Left lung (tissue), 10 donors: ENCODE results near the gene FA2H. TPM values are rescaled to one million over a fixed set of nuclear protein-coding genes. Genes with fewer than 3 reads are reported as not detected.

ENCODE experiments used
- ATAC-seq: fragments of 200-7000 bp; cut with Tn5 transposase; one replicate; pipeline ENCODE4 v1.9.1; 2020; ENCODE audit warnings: moderate library complexity
- DNase-seq, 4 donors: peaks; one replicate each; pipeline ENCODE4 v3.0.0-alpha.2; 2013 to 2020
- H3K27ac ChIP-seq, 2 donors: fragments of 200-600 bp; sonication (generic) in 1 of 2; one replicate each; pipeline versions ENCODE4 v1.5.0 to v1.8.0; 2020 to 2021
- H3K27me3 ChIP-seq, 2 donors: fragments of 200-600 bp; sonication (generic) in 1 of 2; one replicate each; pipeline versions ENCODE4 v1.5.0 to v1.8.0; 2020 to 2021
- H3K36me3 ChIP-seq, 2 donors: fragments of 200-600 bp; sonication (generic) in 1 of 2; one replicate each; pipeline versions ENCODE4 v1.5.0 to v1.8.0; 2020 to 2021
- H3K4me1 ChIP-seq, 2 donors: fragments of 200-600 bp; one replicate each; pipeline ENCODE4 v1.8.0; 2021
- H3K4me3 ChIP-seq, 2 donors: fragments of 200-600 bp; sonication (generic) in 1 of 2; one replicate each; pipeline versions ENCODE4 v1.5.0 to v1.8.0; 2020 to 2021; ENCODE audit warnings: mild to moderate bottlenecking in 1 of 2
- H3K9me3 ChIP-seq, 2 donors: fragments of 200-600 bp; sonication (generic) in 1 of 2; one replicate each; pipeline versions ENCODE4 v1.5.0 to v1.8.0; 2020 to 2021
- CTCF ChIP-seq, 2 donors: fragments of 200-600 bp; sonication (generic) in 1 of 2; IDR thresholded peaks; one replicate each; pipeline versions ENCODE4 v1.5.0 to v1.8.0; 2021; ENCODE audit warnings: antibody characterized with exemption in 2 of 2
- intact Hi-C, 2 donors: fragments of 100-400 bp; cut with DNase I; formaldehyde crosslinking; loops; one replicate each; pipeline versions ENCODE4 v1.11.2 to v1.14.2; 2022
- polyA plus RNA-seq, 6 donors: library from polyadenylated mRNA; unstranded; fragments of 120-200 nt; gene quantifications; one replicate each; pipeline ENCODE4 v1.2.1, GENCODE V29; 2013; ENCODE audit not compliant: insufficient read length in 6 of 6
- total RNA-seq, 2 donors: library from RNA; stranded (reverse); fragmentation: NEBNext Ultra II Directional; extraction: Animal tissue kit (Norgen Biotek cat#: 25700); gene quantifications; one replicate each; pipeline ENCODE4 v1.2.1, GENCODE V29; 2021
- donor health status: DM: no; HTN: yes; CAD: no.
- donor health status: DM: no; HTN: no; CAD: no.

The FA2H gene
- total and polyA plus RNA-seq, 8 donors: 3.3 to 7.3 (median 5.6) TPM

GRCh38 chr16:74753180-74753579 lies 21.4 kb downstream of the FA2H start:
- Histone ChIP-seq H3K4me3 (no peak overlapping the region), H3K4me1 (no peaks in the 10 kb centered on the region), H3K27me3 (peaks cover 0 to 18% of the 10 kb centered on the region in 2 donors), H3K27ac (no peak overlapping the region), H3K36me3 (no peaks in the 10 kb centered on the region), H3K9me3 (no peaks in the 10 kb centered on the region)
- no peak for ATAC-seq
- intact Hi-C loops: no loop called here
- no peak for DNase-seq
- no peak for TF ChIP-seq CTCF (IDR thresholded peaks at IDR 0.05)

DNA sequence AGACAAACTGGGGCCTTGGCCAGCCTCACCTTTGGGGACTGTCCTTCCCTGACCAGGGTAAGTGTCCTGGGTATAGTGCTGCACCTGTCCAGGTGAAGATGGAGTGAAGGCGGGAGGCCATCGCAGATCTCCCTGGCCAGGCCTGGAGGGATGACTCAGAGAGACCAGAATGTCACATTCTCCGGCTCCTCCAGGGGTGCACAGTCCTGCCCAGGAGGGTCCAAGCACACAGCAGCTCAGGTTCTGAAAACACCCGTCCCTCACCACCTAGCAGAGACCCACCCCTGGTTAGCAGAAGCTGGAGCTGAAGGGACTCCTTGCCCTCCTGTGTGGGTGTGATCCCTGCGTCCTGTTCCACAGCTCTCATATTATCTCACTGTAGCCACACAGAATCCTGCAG lies 21.9 kb downstream of the FA2H start:
- Histone ChIP-seq H3K4me3 (no peak overlapping the region), H3K4me1 (no peaks in the 10 kb centered on the region), H3K27ac (no peak overlapping the region), H3K36me3 (no peaks in the 10 kb centered on the region), H3K27me3 (peaks cover 0 to 18% of the 10 kb centered on the region in 2 donors), H3K9me3 (no peaks in the 10 kb centered on the region)
- no peak for ATAC-seq
- DNase-seq: no peak
- intact Hi-C loops: no loop called here
- no peak for TF ChIP-seq CTCF (IDR thresholded peaks at IDR 0.05)

DNA sequence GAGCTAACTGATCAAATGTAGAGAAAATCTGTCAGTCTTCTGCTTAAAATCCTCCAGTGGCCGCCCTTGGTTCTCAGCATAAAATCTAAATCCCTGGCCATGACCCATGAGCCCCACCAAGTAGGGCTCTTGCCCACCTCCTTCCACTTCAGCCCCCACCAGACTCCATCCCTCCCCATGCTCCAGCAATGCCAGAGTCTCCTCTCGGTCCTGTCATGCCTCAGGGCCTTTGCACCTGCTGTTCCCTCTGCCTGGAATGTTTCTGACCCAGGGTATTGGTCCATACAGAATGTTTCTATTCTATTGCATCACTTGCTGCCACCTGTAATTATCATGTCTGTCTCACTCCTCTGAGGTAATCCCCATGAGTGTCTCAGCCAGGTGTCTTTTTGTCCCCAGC lies 22.4 kb downstream of the FA2H start:
- Histone ChIP-seq H3K27me3 (peaks cover 0 to 18% of the 10 kb centered on the region in 2 donors), H3K4me1 (no peaks in the 10 kb centered on the region), H3K9me3 (no peaks in the 10 kb centered on the region), H3K36me3 (no peaks in the 10 kb centered on the region), H3K27ac (no peak overlapping the region), H3K4me3 (no peak overlapping the region)
- DNase-seq: no peak
- intact Hi-C loops: no loop called here
- no peak for TF ChIP-seq CTCF (IDR thresholded peaks at IDR 0.05)
- no peak for ATAC-seq

- no peak for TF ChIP-seq CTCF (IDR thresholded peaks at IDR 0.05)
- DNase-seq: no peak
- H3K27me3 ChIP-seq: peaks cover 0 to 18% of the 10 kb centered on the region in 2 donors
- ATAC-seq: no peak
- no peaks in the 10 kb centered on the region for H3K4me1 ChIP-seq
- intact Hi-C loops: no loop called here
- no peak overlapping the region for H3K4me3 ChIP-seq
- H3K27ac ChIP-seq: no peak overlapping the region
- H3K36me3 ChIP-seq: no peaks in the 10 kb centered on the region
- H3K9me3 ChIP-seq: no peaks in the 10 kb centered on the region
Observed at GRCh38 chr16:74751658-74752057, 23.0 kb downstream of the FA2H start.

GRCh38 chr16:74749291-74750055 lies 25.1 kb downstream of the FA2H start:
- intact Hi-C loops: no loop called here

More at GRCh38 chr16:74749291-74750055, 25.1 kb downstream of the FA2H start:
- no peak for TF ChIP-seq CTCF (IDR thresholded peaks at IDR 0.05)
- H3K4me3 ChIP-seq: no peak overlapping the region
- H3K9me3 ChIP-seq: no peaks in the 10 kb centered on the region
- no peak for ATAC-seq
- H3K36me3 ChIP-seq: no peaks in the 10 kb centered on the region
- no peak overlapping the region for H3K27ac ChIP-seq
- H3K4me1 ChIP-seq: no peaks in the 10 kb centered on the region
- DNase-seq: no peak
- H3K27me3 ChIP-seq: peaks cover 0 to 4% of the 10 kb centered on the region in 2 donors
